GM23248 (cell line): ENCODE data around the gene DES. TPM values are rescaled to one million over a fixed set of nuclear protein-coding genes. Genes with fewer than 3 reads are reported as not detected.

Source experiments
- DNase-seq: peaks from one replicate; pipeline ENCODE4 v3.0.0-alpha.2; 2015
- H2AFZ ChIP-seq: fragments of 200-600 bp; sonication (generic); 2 replicates; pipeline ENCODE4 v1.6.1; 2016; ENCODE audit warnings: antibody characterized with exemption
- H3F3A ChIP-seq: fragments of 200-600 bp; sonication (generic); 2 replicates; pipeline ENCODE4 v1.6.1; 2016; ENCODE audit warnings: mild to moderate bottlenecking, antibody characterized with exemption, mixed run types; ENCODE audit not compliant: insufficient read depth
- H3K27ac ChIP-seq: fragments of 200-600 bp; sonication (generic); 2 replicates; pipeline ENCODE4 v1.5.1; 2016; ENCODE audit warnings: mild to moderate bottlenecking
- H3K27me3 ChIP-seq: fragments of 200-600 bp; sonication (generic); replicated peaks from 2 replicates; pipeline ENCODE4 v1.6.1; 2016; ENCODE audit warnings: mild to moderate bottlenecking; ENCODE audit not compliant: insufficient read depth
- H3K36me3 ChIP-seq: fragments of 200-600 bp; sonication (generic); 2 replicates; pipeline ENCODE4 v1.6.1; 2016; ENCODE audit warnings: low read depth, mild to moderate bottlenecking
- H3K4me1 ChIP-seq: fragments of 200-600 bp; sonication (generic); 2 replicates; pipeline ENCODE4 v1.6.1; 2016; ENCODE audit warnings: mild to moderate bottlenecking; ENCODE audit not compliant: insufficient read depth
- H3K4me2 ChIP-seq: fragments of 200-600 bp; sonication (generic); one replicate; pipeline ENCODE4 v1.6.1; 2016; ENCODE audit warnings: mild to moderate bottlenecking; ENCODE audit not compliant: unreplicated experiment
- H3K4me3 ChIP-seq: fragments of 200-600 bp; sonication (generic); 2 replicates; pipeline ENCODE4 v1.5.1; 2016; ENCODE audit warnings: mild to moderate bottlenecking
- H3K79me2 ChIP-seq: fragments of 200-600 bp; sonication (generic); 2 replicates; pipeline ENCODE4 v1.6.1; 2016; ENCODE audit warnings: mild to moderate bottlenecking; ENCODE audit not compliant: insufficient read depth
- H3K9ac ChIP-seq: fragments of 200-600 bp; sonication (generic); 2 replicates; pipeline ENCODE4 v1.6.1; 2016; ENCODE audit warnings: mild to moderate bottlenecking
- H3K9me2 ChIP-seq: fragments of 200-600 bp; sonication (generic); 2 replicates; pipeline ENCODE4 v1.6.1; 2016; ENCODE audit warnings: mixed run types, mild to moderate bottlenecking, moderate library complexity; ENCODE audit not compliant: insufficient read depth
- H3K9me3 ChIP-seq: fragments of 200-600 bp; sonication (generic); one replicate; pipeline ENCODE4 v1.6.1; 2017; ENCODE audit warnings: low read depth
- H4K20me1 ChIP-seq: fragments of 200-600 bp; sonication (generic); 2 replicates; pipeline ENCODE4 v1.6.0; 2016; ENCODE audit not compliant: insufficient read depth
- EZH2 ChIP-seq: fragments of 200-600 bp; sonication (generic); IDR thresholded peaks from 2 replicates; pipeline ENCODE4 v1.6.1; 2018; ENCODE audit warnings: antibody characterized with exemption, mild to moderate bottlenecking; ENCODE audit not compliant: insufficient read depth, poor library complexity, severe bottlenecking
- EZH2phosphoT487 ChIP-seq: fragments of 200-600 bp; sonication (generic); IDR thresholded peaks from 2 replicates; pipeline ENCODE4 v1.6.1; 2018; ENCODE audit warnings: antibody characterized with exemption, moderate library complexity, mild to moderate bottlenecking, low read depth; ENCODE audit not compliant: insufficient read depth
- WGBS, 2 experiments: methylation state at CpG; one replicate each; pipeline ENCODE4 v1.1.6; 2015 to 2017; ENCODE audit warnings: low lambda C conversion rate in 2 of 2, low coverage in 1 of 2; ENCODE audit errors: missing lambda C conversion rate in 2 of 2; 5-methylcytosine and 5-hydroxymethylcytosine counted together
- in situ Hi-C: fragments of 300-500 bp; cut with MboI; formaldehyde crosslinking; loops from 2 replicates; pipeline ENCODE4 v1.15.0; 2020
- polyA plus RNA-seq: library from polyadenylated mRNA; unstranded; fragments of >200 nt; fragmentation: Nextera tagmentation; extraction: Ambion mirVana; gene quantifications from 2 replicates; pipeline ENCODE4 v1.2.1, GENCODE V29; 2016
- total RNA-seq: library from RNA; depleted of rRNA; stranded (reverse); fragments of >200 nt; shearing (Covaris generic); gene quantifications from 2 replicates; pipeline ENCODE4 v1.2.3, GENCODE V29; 2014

The DES gene
- total and polyA plus RNA-seq, 2 experiments from 2014 or later = 1.1 to 2.7 TPM

DNA sequence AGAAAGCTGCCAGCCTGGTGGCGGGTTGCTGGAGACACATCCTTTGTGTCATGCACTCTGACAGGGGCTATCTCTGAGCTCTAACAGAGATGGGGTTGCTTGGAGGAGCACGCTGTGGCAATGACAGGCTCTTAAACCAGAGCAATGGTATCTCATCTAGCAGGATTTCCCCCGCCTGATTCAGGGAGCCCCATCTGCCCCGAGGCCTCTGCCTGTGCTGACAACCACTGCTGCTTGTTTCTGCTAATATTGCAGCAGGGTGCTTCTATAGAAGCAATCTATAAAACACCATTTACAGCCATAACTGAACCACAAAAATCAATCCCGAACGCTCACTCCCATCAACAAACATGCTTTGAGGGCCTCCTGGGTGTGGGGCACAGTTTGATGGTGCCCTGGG lies 17.6 kb upstream of the DES start:
- H3K4me1 ChIP-seq = peaks cover 15% of the 10 kb centered on the region
- 52 to 54% methylated on average over 6 of the region's 6 CpGs for WGBS, 2 experiments
- H3K79me2 ChIP-seq = no peaks in the 10 kb centered on the region
- no peaks in the 10 kb centered on the region for H3K9me3 ChIP-seq
- no peak for TF ChIP-seq EZH2phosphoT487
- TF ChIP-seq EZH2 = no peak
- no peaks in the 10 kb centered on the region for H3K36me3 ChIP-seq
- no peak overlapping the region for H3K4me2 ChIP-seq
- H3F3A ChIP-seq = 0 out of 2 replicates have a peak, but pooled peaks cover 3% of the 10 kb centered on the region
- in situ Hi-C loops = loop anchor here (5.0 kb wide), 1 partner anchor 132 kb away; no protein-coding TSS in a partner anchor
- H3K27ac ChIP-seq = no peak overlapping the region
- DNase-seq = no peak
- no peak overlapping the region for H3K9ac ChIP-seq
- no peak overlapping the region for H3K4me3 ChIP-seq
- H2AFZ ChIP-seq = no peak overlapping the region
- no peaks in the 10 kb centered on the region for H3K9me2 ChIP-seq
- no peaks in the 10 kb centered on the region for H4K20me1 ChIP-seq
- no peaks in the 10 kb centered on the region for H3K27me3 ChIP-seq

GRCh38 chr2:219401606-219402005 lies 16.6 kb upstream of the DES start:
- H3K4me1 ChIP-seq = peaks cover 22% of the 10 kb centered on the region
- no peak overlapping the region for H3K9ac ChIP-seq
- in situ Hi-C loops = loop anchor here (5.0 kb wide), 1 partner anchor 131 kb away; no protein-coding TSS in a partner anchor
- H2AFZ ChIP-seq = no peak overlapping the region
- no peak overlapping the region for H3K27ac ChIP-seq
- H3F3A ChIP-seq = peaks cover 13% of the 10 kb centered on the region
- no peak for TF ChIP-seq EZH2phosphoT487
- no peak for TF ChIP-seq EZH2
- H3K9me3 ChIP-seq = no peaks in the 10 kb centered on the region
- no peak for DNase-seq
- H4K20me1 ChIP-seq = no peaks in the 10 kb centered on the region
- 80 to 82% methylated on average over 8 of the region's 8 CpGs for WGBS, 2 experiments
- H3K4me2 ChIP-seq = no peak overlapping the region
- H3K36me3 ChIP-seq = no peaks in the 10 kb centered on the region
- no peak overlapping the region for H3K4me3 ChIP-seq
- no peaks in the 10 kb centered on the region for H3K79me2 ChIP-seq
- no peaks in the 10 kb centered on the region for H3K27me3 ChIP-seq
- H3K9me2 ChIP-seq = no peaks in the 10 kb centered on the region

DNA sequence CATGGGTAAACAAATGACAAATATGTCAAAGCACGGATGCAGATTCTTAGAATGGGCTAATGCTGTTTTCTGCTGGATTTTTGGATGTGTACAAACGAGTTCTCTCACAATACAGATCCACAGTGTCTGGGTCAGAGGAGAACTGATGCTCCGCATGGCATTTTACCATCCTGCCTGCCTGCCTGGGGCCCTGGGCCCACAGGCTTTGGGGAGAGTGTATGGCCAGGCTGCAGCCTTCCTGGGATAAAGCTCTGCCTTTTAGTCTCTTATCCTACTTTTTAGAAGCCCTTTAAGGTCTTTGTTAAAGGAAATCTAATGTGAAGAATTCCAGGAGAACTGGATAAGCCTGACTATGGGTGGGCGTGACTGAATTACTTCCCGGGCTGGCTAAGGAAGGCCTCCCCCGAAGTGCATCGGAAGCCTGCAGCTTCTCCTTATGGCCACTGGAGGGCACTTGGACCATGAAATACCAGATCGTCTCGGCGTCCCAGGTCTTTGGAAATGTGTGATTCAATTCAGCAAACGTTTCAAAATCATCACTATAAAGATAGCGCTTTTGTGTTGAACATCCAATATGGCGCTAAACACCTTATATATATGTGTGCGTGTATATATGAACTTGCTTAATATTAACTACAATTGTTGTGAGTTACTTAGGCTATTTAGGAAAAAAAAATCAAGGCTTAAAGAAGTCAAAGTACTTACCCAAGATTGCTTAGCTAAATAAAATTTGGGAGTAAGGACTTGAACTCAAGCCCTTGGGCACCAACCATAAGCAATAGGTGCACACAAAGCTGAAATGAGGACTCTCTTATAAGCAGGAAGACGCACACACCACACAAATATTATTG lies 15.3 kb upstream of the DES start:
- Histone ChIP-seq H3K4me2 (no peak overlapping the region), H3F3A (peaks cover 18% of the 10 kb centered on the region), H3K9me2 (no peaks in the 10 kb centered on the region), H4K20me1 (no peaks in the 10 kb centered on the region), H2AFZ (no peak overlapping the region), H3K79me2 (no peaks in the 10 kb centered on the region), H3K27ac (no peak overlapping the region), H3K9me3 (no peaks in the 10 kb centered on the region), H3K27me3 (no peaks in the 10 kb centered on the region), H3K4me3 (no peak overlapping the region), H3K9ac (no peak overlapping the region), H3K4me1 (peaks cover 26% of the 10 kb centered on the region), H3K36me3 (no peaks in the 10 kb centered on the region)
- peak; percentile 95 for DNase-seq
- in situ Hi-C loops = loop anchor here (5.0 kb wide), 1 partner anchor 129 kb away; no protein-coding TSS in a partner anchor
- TF ChIP-seq EZH2 (no peak), EZH2phosphoT487 (no peak)
- WGBS, 2 experiments = 20 to 21% methylated on average over 15 of the region's 15 CpGs

- Histone ChIP-seq H3K4me2 (no peak overlapping the region), H3K79me2 (no peaks in the 10 kb centered on the region), H3K9me3 (no peaks in the 10 kb centered on the region), H3F3A (peaks cover 18% of the 10 kb centered on the region), H3K36me3 (no peaks in the 10 kb centered on the region), H3K27me3 (no peaks in the 10 kb centered on the region), H2AFZ (no peak overlapping the region), H3K27ac (no peak overlapping the region), H3K9ac (no peak overlapping the region), H4K20me1 (no peaks in the 10 kb centered on the region), H3K9me2 (no peaks in the 10 kb centered on the region), H3K4me1 (peaks cover 22% of the 10 kb centered on the region), H3K4me3 (no peak overlapping the region)
- TF ChIP-seq EZH2 (no peak), EZH2phosphoT487 (no peak)
- DNase-seq = no peak
- WGBS, 2 experiments = 92% methylated on average over 9 of the region's 9 CpGs
- in situ Hi-C loops = loop anchor here (5.0 kb wide), 1 partner anchor 128 kb away; no protein-coding TSS in a partner anchor
Measured at GRCh38 chr2:219403861-219404260, 14.3 kb upstream of the DES start.
